IMR-90 (cell line): Measurements from ENCODE around the gene ZNF684. TPM values are rescaled to one million over a fixed set of nuclear protein-coding genes. Genes with fewer than 3 reads are reported as not detected.
A peak's percentile ranks its signal among the peaks of the same experiment; 100 is the strongest.
"Not testable (repeated sequence)": the region's sequence is repeated elsewhere in the genome, so short reads cannot be mapped to it uniquely, and the experiment has no call there.

ENCODE experiments used
- ATAC-seq: fragments of 200-7000 bp; cut with Tn5 transposase; 2 replicates; pipeline ENCODE4 v1.9.1; 2020; ENCODE audit warnings: low read depth, mild to moderate bottlenecking, moderate library complexity
- BruUV-seq: library from RNA; stranded (reverse); fragments of 400-500 nt; replicated peaks from 2 replicates; lab custom pipeline; 2021; lab: Mats Ljungman, UMichigan
- CTCF ChIA-PET: fragments of 300-600 bp; formaldehyde crosslinking; extraction: SDS; loops from one replicate; lab custom pipeline; 2021; ENCODE audit warnings: antibody characterized with exemption; lab: Yijun Ruan, JAX
- POLR2A ChIA-PET: fragments of 300-600 bp; sonication (Branson Sonifier 250); formaldehyde crosslinking; loops from one replicate; lab custom pipeline; 2022; ENCODE audit warnings: antibody characterized with exemption; ENCODE audit not compliant: unreplicated experiment; lab: Charles Lee
- DNase-seq: peaks from one replicate; pipeline ENCODE4 v3.0.0; 2013
- H2AFZ ChIP-seq: replicated peaks from 2 replicates; pipeline ENCODE3; 2013; ENCODE audit warnings: low read length, mild to moderate bottlenecking; ENCODE audit not compliant: poor library complexity
- H2AK5ac ChIP-seq: 2 replicates; pipeline ENCODE4 v1.6.1; 2013; ENCODE audit warnings: low read depth, low read length, inconsistent platforms
- H2AK9ac ChIP-seq: replicated peaks from 2 replicates; pipeline ENCODE3; 2013; ENCODE audit warnings: mild to moderate bottlenecking, low read depth, low read length, moderate library complexity; ENCODE audit not compliant: poor library complexity
- H2BK120ac ChIP-seq: 2 replicates; pipeline ENCODE4 v1.6.1; 2013; ENCODE audit warnings: low read depth, low read length, inconsistent platforms
- H2BK15ac ChIP-seq: 3 replicates; pipeline ENCODE4 v1.6.1; 2013; ENCODE audit warnings: low read depth, low read length, inconsistent platforms
- H2BK20ac ChIP-seq: 2 replicates; pipeline ENCODE4 v1.6.1; 2013; ENCODE audit warnings: low read depth, mild to moderate bottlenecking, inconsistent platforms, low read length, moderate library complexity
- H2BK5ac ChIP-seq: 2 replicates; pipeline ENCODE4 v1.6.1; 2013; ENCODE audit warnings: mild to moderate bottlenecking, low read depth, low read length, inconsistent platforms; ENCODE audit not compliant: poor library complexity, severe bottlenecking
- H3K14ac ChIP-seq: replicated peaks from 2 replicates; pipeline ENCODE4 v1.6.1; 2013; ENCODE audit warnings: low read depth, low read length, inconsistent platforms
- H3K18ac ChIP-seq: 2 replicates; pipeline ENCODE4 v1.6.1; 2013; ENCODE audit warnings: low read depth, low read length, control low read depth
- H3K23ac ChIP-seq: 2 replicates; pipeline ENCODE4 v1.6.1; 2013; ENCODE audit warnings: low read depth, low read length, inconsistent platforms
- H3K27ac ChIP-seq: 2 replicates; pipeline ENCODE4 v1.5.1; 2013; ENCODE audit warnings: mild to moderate bottlenecking, control low read depth, low read length; ENCODE audit not compliant: insufficient read depth
- H3K27me3 ChIP-seq: 2 replicates; pipeline ENCODE4 v1.6.1; 2013; ENCODE audit warnings: low read length; ENCODE audit not compliant: control insufficient read depth, insufficient read depth
- H3K36me3 ChIP-seq: 2 replicates; pipeline ENCODE4 v1.6.1; 2013; ENCODE audit warnings: low read length, mixed read lengths; ENCODE audit not compliant: control insufficient read depth, insufficient read depth
- H3K4ac ChIP-seq: 2 replicates; pipeline ENCODE4 v1.6.1; 2013; ENCODE audit warnings: low read depth, low read length, inconsistent platforms
- H3K4me1 ChIP-seq: 2 replicates; pipeline ENCODE4 v1.6.1; 2013; ENCODE audit warnings: low read length, mixed read lengths; ENCODE audit not compliant: control insufficient read depth, insufficient read depth
- H3K4me2 ChIP-seq: 2 replicates; pipeline ENCODE4 v1.6.1; 2013; ENCODE audit warnings: low read depth, mild to moderate bottlenecking, control low read depth, low read length, moderate library complexity
- H3K4me3 ChIP-seq: 2 replicates; pipeline ENCODE4 v1.5.1; 2013; ENCODE audit warnings: low read depth, mild to moderate bottlenecking, control low read depth, low read length, moderate library complexity; ENCODE audit not compliant: insufficient read depth
- H3K56ac ChIP-seq: 2 replicates; pipeline ENCODE4 v1.6.1; 2013; ENCODE audit warnings: low read length, inconsistent platforms; ENCODE audit not compliant: insufficient read depth; ENCODE audit errors: extremely low read depth
- H3K79me1 ChIP-seq, 2 experiments: 2 replicates each; pipeline ENCODE4 v1.6.1; 2013; ENCODE audit warnings: low read length in 2 of 2, inconsistent platforms in 1 of 2, low read depth in 1 of 2
- H3K9ac ChIP-seq: 2 replicates; pipeline ENCODE4 v1.6.1; 2013; ENCODE audit warnings: low read depth, low read length, control low read depth
- H3K9me1 ChIP-seq: 2 replicates; pipeline ENCODE4 v1.6.1; 2013; ENCODE audit warnings: low read length, inconsistent platforms; ENCODE audit not compliant: insufficient read depth
- H3K9me3 ChIP-seq: 2 replicates; pipeline ENCODE4 v1.6.1; 2013; ENCODE audit warnings: low read length; ENCODE audit not compliant: control insufficient read depth, insufficient read depth
- H4K20me1 ChIP-seq: 2 replicates; pipeline ENCODE4 v1.6.1; 2013; ENCODE audit warnings: low read length, inconsistent platforms; ENCODE audit not compliant: insufficient read depth
- H4K5ac ChIP-seq: 2 replicates; pipeline ENCODE4 v1.6.1; 2013; ENCODE audit warnings: mild to moderate bottlenecking, low read depth, low read length, control low read depth
- H4K8ac ChIP-seq, 2 experiments: 2 replicates each; pipeline ENCODE4 v1.6.1; 2013; ENCODE audit warnings: low read depth in 2 of 2, low read length in 2 of 2, control low read depth in 1 of 2, inconsistent platforms in 1 of 2
- H4K91ac ChIP-seq: 2 replicates; pipeline ENCODE4 v1.6.1; 2013; ENCODE audit warnings: low read depth, low read length, inconsistent platforms; ENCODE audit not compliant: insufficient read depth
- CHD1 ChIP-seq: IDR thresholded peaks from 2 replicates; pipeline ENCODE4 v1.6.1; 2012; ENCODE audit warnings: low read depth, low read length, improper control_type of control experiment
- CTCF ChIP-seq: conservative IDR thresholded peaks from 2 replicates; pipeline ENCODE4 v1.5.1; 2012; ENCODE audit warnings: mild to moderate bottlenecking, low read depth, low read length, improper control_type of control experiment
- ELK1 ChIP-seq: fragments of 150-350 bp; IDR thresholded peaks from 2 replicates; pipeline ENCODE4 v1.6.1; 2016; ENCODE audit warnings: low read depth, mild to moderate bottlenecking, low read length, moderate library complexity, borderline replicate concordance
- FOS ChIP-seq: fragments of 150-350 bp; IDR thresholded peaks from 2 replicates; pipeline ENCODE4 v1.6.1; 2016; ENCODE audit warnings: low read depth, low read length
- MAFK ChIP-seq: IDR thresholded peaks from 2 replicates; pipeline ENCODE4 v1.6.1; 2012; ENCODE audit warnings: low read depth, low read length, improper control_type of control experiment
- SMC3 ChIP-seq: fragments of 150-350 bp; IDR thresholded peaks from 2 replicates; pipeline ENCODE4 v1.6.1; 2016; ENCODE audit warnings: low read depth, mild to moderate bottlenecking, antibody characterized with exemption, low read length, moderate library complexity
- WGBS, 2 experiments: methylation state at CpG; one replicate each; pipeline versions ENCODE4 v1.1.5 to v1.1.7; 2013; ENCODE audit warnings: missing lambda C conversion rate in 2 of 2; ENCODE audit not compliant: insufficient read length in 1 of 2; ENCODE audit errors: extremely low coverage in 2 of 2; 5-methylcytosine and 5-hydroxymethylcytosine counted together
- dilution Hi-C: fragments of 300-500 bp; cut with HindIII; formaldehyde crosslinking; loops from one replicate; pipeline ENCODE4 v1.14.3; 2018; ENCODE audit warnings: low sequenced_read_pairs; ENCODE audit not compliant: unreplicated experiment
- in situ Hi-C: fragments of 300-500 bp; cut with MboI; formaldehyde crosslinking; loops from 3 replicates; pipeline ENCODE4 v1.14.3; 2019; ENCODE audit warnings: low sequenced_read_pairs, inconsistent platforms, mixed read lengths
- intact Hi-C: fragments of 100-400 bp; cut with micrococcal nuclease; formaldehyde crosslinking; loops from 2 replicates; pipeline ENCODE4 v1.10.0; 2022
- polyA plus RNA-seq, 3 experiments: library from polyadenylated mRNA; depleted of rRNA; stranded (reverse); fragments of >200 nt; gene quantifications; 2 replicates each; pipeline ENCODE4 v1.2.3, GENCODE V29; 2012; ENCODE audit warnings: low replicate concordance in 1 of 3
- total RNA-seq: library from RNA; depleted of rRNA; stranded (reverse); fragments of >200 nt; gene quantifications from 2 replicates; pipeline ENCODE4 v1.2.3, GENCODE V29; 2012

Gene ZNF684
- total and polyA plus RNA-seq, 2 of the 4 experiments (the other 2 are of a cell fraction): 1.4 to 4.1 TPM

DNA sequence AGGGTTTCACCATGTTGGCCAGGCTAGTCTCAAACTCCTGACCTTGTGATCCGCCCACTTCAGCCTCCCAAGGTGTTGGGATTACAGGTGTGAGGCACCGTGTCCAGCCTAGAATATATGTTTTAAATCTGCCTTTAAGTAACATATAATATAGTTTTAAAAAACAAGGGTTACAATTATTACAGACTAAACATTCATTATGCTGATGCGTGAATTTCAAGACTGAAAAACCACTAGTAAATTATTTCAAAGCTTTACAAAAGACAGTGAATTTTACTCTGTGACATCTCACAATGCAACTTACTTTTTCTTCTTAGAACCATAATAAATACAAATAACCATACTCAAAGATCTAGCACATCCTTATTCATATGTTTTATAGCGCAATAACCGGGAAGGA, 24.7 kb downstream of the ZNF684 start:
- Histone ChIP-seq H4K5ac (no peak overlapping the region), H4K20me1 (no peaks in the 10 kb centered on the region), H3K27ac (no peak overlapping the region), H3K4me1 (no peaks in the 10 kb centered on the region), H2AK9ac (no peak overlapping the region), H3K9me3 (no peaks in the 10 kb centered on the region), H2BK5ac (no peak overlapping the region), H3K4ac (no peak overlapping the region), H4K91ac (no peak overlapping the region), H2AK5ac (no peak overlapping the region), H3K79me1 (no peaks in the 10 kb centered on the region), H2BK15ac (no peak overlapping the region), H4K8ac (no peak overlapping the region), H3K9me1 (no peaks in the 10 kb centered on the region), H3K4me2 (no peak overlapping the region), H3K56ac (no peak overlapping the region), H2BK120ac (no peak overlapping the region), H2BK20ac (no peak overlapping the region), H3K18ac (no peak overlapping the region), H3K14ac (no peak overlapping the region), H3K23ac (no peak overlapping the region), H3K36me3 (no peaks in the 10 kb centered on the region), H3K4me3 (no peak overlapping the region), H2AFZ (no peak overlapping the region), H3K9ac (no peak overlapping the region), H3K27me3 (no peaks in the 10 kb centered on the region)
- ATAC-seq (no peak), DNase-seq (no peak)
- CTCF ChIA-PET: interaction anchor here (0.6 kb wide), 1 partner anchor 23 kb away, joined by 7 read pairs; no protein-coding TSS in a partner anchor
- TF ChIP-seq CTCF (no peak), SMC3 (no peak), FOS (no peak), ELK1 (no peak), MAFK (0 out of 2 replicates have a peak, but pooled peaks have one; percentile 12), CHD1 (no peak)
- WGBS, 2 experiments: no CpG with 5 or more reads among the region's 5 CpGs
- in situ Hi-C loops: no loop called here
- no TSS peak for BruUV-seq
- POLR2A ChIA-PET: no interaction called here
- dilution Hi-C loops: no loop called here
- intact Hi-C loops: no loop called here

DNA sequence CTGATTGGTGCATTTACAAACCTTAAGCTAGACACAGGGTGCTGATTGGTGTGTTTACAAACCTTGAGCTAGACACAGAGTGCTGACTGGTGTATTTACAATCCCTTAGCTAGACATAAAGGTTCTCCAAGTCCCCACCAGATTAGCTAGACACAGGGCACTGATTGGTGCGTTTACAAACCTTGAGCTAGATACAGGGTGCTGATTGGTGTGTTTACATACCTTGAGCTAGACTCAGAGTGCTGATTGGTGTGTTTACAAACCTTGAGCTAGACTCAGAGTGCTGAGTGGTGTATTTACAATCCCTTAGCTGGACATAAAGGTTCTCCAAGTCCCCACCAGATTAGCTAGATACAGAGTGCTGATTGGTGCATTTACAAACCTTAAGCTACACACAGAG, 26.8 kb downstream of the ZNF684 start:
- H3K4me1 ChIP-seq, H3K4me2 ChIP-seq, H3K79me1 ChIP-seq, H2AFZ ChIP-seq, H3K9me3 ChIP-seq, H3K18ac ChIP-seq, H3K9me1 ChIP-seq, H4K8ac ChIP-seq, H4K91ac ChIP-seq, H3K36me3 ChIP-seq, H3K27ac ChIP-seq, in situ Hi-C loops, H2BK20ac ChIP-seq, H3K4ac ChIP-seq, POLR2A ChIA-PET, H3K27me3 ChIP-seq, H3K4me3 ChIP-seq, H2AK9ac ChIP-seq, CTCF ChIA-PET, ATAC-seq, H2AK5ac ChIP-seq, BruUV-seq, dilution Hi-C loops, intact Hi-C loops, H4K20me1 ChIP-seq, H4K5ac ChIP-seq, H3K9ac ChIP-seq, H2BK5ac ChIP-seq, H3K23ac ChIP-seq, H3K56ac ChIP-seq, H2BK15ac ChIP-seq, H3K14ac ChIP-seq, DNase-seq, H2BK120ac ChIP-seq: not testable (repeated sequence)
- no CpG with 5 or more reads among the region's 1 CpG for WGBS, 2 experiments
